HepG2 (cell line): ENCODE results near the gene HOXB2. TPM values are rescaled to one million over a fixed set of nuclear protein-coding genes. Genes with fewer than 3 reads are reported as not detected.

Experiments
- CTCF ChIP-seq: sonication (generic); formaldehyde crosslinking; IDR thresholded peaks from 2 replicates; pipeline ENCODE4 v1.5.0; 2020; ENCODE audit warnings: mild to moderate bottlenecking, missing genetic modification reagents, moderate library complexity
- FOXO1 ChIP-seq: sonication (generic); formaldehyde crosslinking; IDR thresholded peaks from 2 replicates; pipeline ENCODE4 v1.4.0; 2020; ENCODE audit warnings: missing genetic modification reagents
- MBD4 ChIP-seq: IDR thresholded peaks from 2 replicates; pipeline ENCODE4 v1.6.1; 2012; ENCODE audit warnings: low read length, inconsistent platforms, borderline replicate concordance
- MYPOP ChIP-seq: sonication (generic); formaldehyde crosslinking; IDR thresholded peaks from 2 replicates; pipeline ENCODE4 v1.8.1; 2023; ENCODE audit warnings: mild to moderate bottlenecking, moderate library complexity, missing genetic modification reagents
- NFYC ChIP-seq: IDR thresholded peaks from 2 replicates; pipeline ENCODE4 v1.6.1; 2016; ENCODE audit warnings: missing genetic modification reagents, missing compliant biosample characterization
- RAD21 ChIP-seq: fragments of 450-650 bp; formaldehyde crosslinking; IDR thresholded peaks from 2 replicates; pipeline ENCODE4 v1.5.0; 2020; ENCODE audit warnings: mild to moderate bottlenecking
- RFX1 ChIP-seq: fragments of 450-650 bp; IDR thresholded peaks from 2 replicates; pipeline ENCODE4 v1.6.1; 2017
- SP1 ChIP-seq, 2 experiments: fragments of 450-650 bp in 1 of 2; sonication (generic) in 1 of 2; formaldehyde crosslinking in 1 of 2; IDR thresholded peaks; 2 replicates each; pipeline versions ENCODE4 v1.4.0 to v1.6.1; 2016 to 2020; ENCODE audit warnings: missing genetic modification reagents in 1 of 2
- TBL1XR1 ChIP-seq: fragments of 150-350 bp; IDR thresholded peaks from 2 replicates; pipeline ENCODE4 v1.6.1; 2014; ENCODE audit warnings: borderline replicate concordance, low read length; ENCODE audit not compliant: partially characterized antibody
- TFDP2 ChIP-seq: sonication (generic); formaldehyde crosslinking; IDR thresholded peaks from 2 replicates; pipeline ENCODE4 v1.4.0; 2020; ENCODE audit warnings: missing genetic modification reagents
- U2AF1 ChIP-seq: fragments of 200-400 bp; formaldehyde crosslinking; optimal IDR thresholded peaks from 2 replicates; pipeline ENCODE3; 2017; ENCODE audit warnings: mild to moderate bottlenecking, low read depth, low read length
- YY1 ChIP-seq: IDR thresholded peaks from 2 replicates; pipeline ENCODE4 v1.6.1; 2011; ENCODE audit warnings: low read length, low read depth, moderate library complexity, mild to moderate bottlenecking; ENCODE audit not compliant: insufficient read depth, insufficient replicate concordance
- ZBTB33 ChIP-seq: sonication (generic); formaldehyde crosslinking; IDR thresholded peaks from 2 replicates; pipeline ENCODE4 v1.4.0; 2020; ENCODE audit warnings: missing genetic modification reagents
- ZBTB7A ChIP-seq: sonication (generic); formaldehyde crosslinking; IDR thresholded peaks from 2 replicates; pipeline ENCODE4 v1.8.0; 2022; ENCODE audit warnings: mild to moderate bottlenecking, missing genetic modification reagents
- ZNF121 ChIP-seq: sonication (generic); formaldehyde crosslinking; IDR thresholded peaks from 2 replicates; pipeline ENCODE4 v1.5.0; 2020; ENCODE audit warnings: mild to moderate bottlenecking, missing genetic modification reagents
- ZNF720 ChIP-seq: sonication (generic); formaldehyde crosslinking; IDR thresholded peaks from 2 replicates; pipeline ENCODE4 v1.4.0; 2020; ENCODE audit warnings: missing genetic modification reagents
- ZNF740 ChIP-seq: sonication (generic); formaldehyde crosslinking; IDR thresholded peaks from 2 replicates; pipeline ENCODE4 v1.4.0; 2020; ENCODE audit warnings: missing genetic modification reagents
- ZNF879 ChIP-seq: sonication (generic); formaldehyde crosslinking; IDR thresholded peaks from 2 replicates; pipeline ENCODE4 v1.8.1; 2023; ENCODE audit warnings: missing genetic modification reagents
- polyA plus RNA-seq, 8 experiments: library from polyadenylated mRNA; depleted of rRNA in 3 of 8; stranded (reverse) in 7 of 8; unstranded in 1 of 8; fragments of >200 nt; fragmentation: Illumina TruSeq in 4 of 8; extraction: Trizol in 4 of 8; gene quantifications; 2 replicates each; pipeline versions ENCODE4 v1.2.1 to v1.2.3, GENCODE V29; 2011 to 2016; ENCODE audit warnings: low read depth in 4 of 8, missing spikeins in 1 of 8, mixed read lengths in 1 of 8; ENCODE audit not compliant: insufficient read depth in 1 of 8
- total RNA-seq, 5 experiments: library from RNA; depleted of rRNA; stranded (reverse); fragments of >200 nt; fragmentation: Illumina TruSeq; extraction: Trizol; gene quantifications; 2 replicates each; pipeline ENCODE4 v1.2.3, GENCODE V29; 2016; ENCODE audit warnings: low read depth in 1 of 5
- TF ChIP-seq, protein P1 (sequence below): sonication (generic); formaldehyde crosslinking; IDR thresholded peaks from 2 replicates; pipeline ENCODE4 v1.8.1; 2022; ENCODE audit warnings: mild to moderate bottlenecking, missing genetic modification reagents
- TF ChIP-seq, protein P2 (sequence below): sonication (generic); formaldehyde crosslinking; IDR thresholded peaks from 2 replicates; pipeline ENCODE4 v1.8.0; 2022; ENCODE audit warnings: missing genetic modification reagents, mild to moderate bottlenecking, moderate library complexity, borderline replicate concordance

Gene HOXB2
- total and polyA plus RNA-seq, 2 of the 13 experiments (the other 11 are each of a cell fraction or from before 2014, with no cell fraction given), result not detected

DNA sequence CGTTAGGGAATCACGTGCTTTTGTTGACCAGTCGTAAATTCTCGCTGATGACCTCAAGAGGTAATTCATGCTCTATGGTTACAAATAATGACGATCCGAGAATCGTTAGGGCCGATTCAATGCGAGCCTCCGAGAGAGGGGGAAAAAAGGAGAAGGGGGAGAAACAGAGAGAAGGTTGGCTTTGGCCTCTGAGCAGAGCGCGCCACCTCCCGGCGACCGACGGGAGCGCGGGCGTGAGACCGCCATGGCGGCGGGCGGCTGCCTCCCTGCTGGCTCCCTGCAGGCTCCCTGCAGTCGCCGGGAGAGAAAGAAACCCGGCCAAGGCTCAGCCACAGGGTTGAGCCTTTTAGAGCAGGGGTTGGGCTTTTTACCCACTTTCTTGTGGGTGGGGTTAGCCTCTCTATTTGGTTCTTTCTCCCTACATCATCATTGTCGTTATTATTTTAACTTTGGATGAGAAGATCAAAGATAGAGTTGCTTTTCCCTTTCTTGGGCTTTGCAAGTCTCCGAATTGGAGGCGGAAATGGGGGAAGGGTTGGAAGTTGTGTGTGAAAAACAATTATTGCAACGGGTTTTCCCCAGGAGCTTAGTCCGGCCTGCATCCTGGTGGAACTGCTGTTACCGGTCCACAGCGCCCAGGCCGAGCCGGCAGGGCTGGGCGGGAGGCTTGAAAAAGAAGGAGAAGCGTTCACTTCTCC is 49.1 kb upstream of the HOXB2 start (continued):
- TF ChIP-seq, protein P1, sequence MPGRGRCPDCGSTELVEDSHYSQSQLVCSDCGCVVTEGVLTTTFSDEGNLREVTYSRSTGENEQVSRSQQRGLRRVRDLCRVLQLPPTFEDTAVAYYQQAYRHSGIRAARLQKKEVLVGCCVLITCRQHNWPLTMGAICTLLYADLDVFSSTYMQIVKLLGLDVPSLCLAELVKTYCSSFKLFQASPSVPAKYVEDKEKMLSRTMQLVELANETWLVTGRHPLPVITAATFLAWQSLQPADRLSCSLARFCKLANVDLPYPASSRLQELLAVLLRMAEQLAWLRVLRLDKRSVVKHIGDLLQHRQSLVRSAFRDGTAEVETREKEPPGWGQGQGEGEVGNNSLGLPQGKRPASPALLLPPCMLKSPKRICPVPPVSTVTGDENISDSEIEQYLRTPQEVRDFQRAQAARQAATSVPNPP (CRISPR knock-in tag), result no peak
- TF ChIP-seq MBD4, result no peak
- TF ChIP-seq CTCF (CRISPR knock-in tag), result peak; percentile 92
- peak; percentile 91 for TF ChIP-seq YY1
- no peak for TF ChIP-seq TBL1XR1
- TF ChIP-seq FOXO1 (CRISPR knock-in tag), result peak; percentile 42; the same call in 1 of the 2 replicates
- peak; percentile 82 for TF ChIP-seq RAD21
- TF ChIP-seq U2AF1, result no peak
- no peak for TF ChIP-seq NFYC
- TF ChIP-seq RFX1, result no peak
- no peak for TF ChIP-seq ZNF879 (CRISPR knock-in tag)
- peak; percentile 81 for TF ChIP-seq ZNF740 (CRISPR knock-in tag)
- TF ChIP-seq, protein P2, sequence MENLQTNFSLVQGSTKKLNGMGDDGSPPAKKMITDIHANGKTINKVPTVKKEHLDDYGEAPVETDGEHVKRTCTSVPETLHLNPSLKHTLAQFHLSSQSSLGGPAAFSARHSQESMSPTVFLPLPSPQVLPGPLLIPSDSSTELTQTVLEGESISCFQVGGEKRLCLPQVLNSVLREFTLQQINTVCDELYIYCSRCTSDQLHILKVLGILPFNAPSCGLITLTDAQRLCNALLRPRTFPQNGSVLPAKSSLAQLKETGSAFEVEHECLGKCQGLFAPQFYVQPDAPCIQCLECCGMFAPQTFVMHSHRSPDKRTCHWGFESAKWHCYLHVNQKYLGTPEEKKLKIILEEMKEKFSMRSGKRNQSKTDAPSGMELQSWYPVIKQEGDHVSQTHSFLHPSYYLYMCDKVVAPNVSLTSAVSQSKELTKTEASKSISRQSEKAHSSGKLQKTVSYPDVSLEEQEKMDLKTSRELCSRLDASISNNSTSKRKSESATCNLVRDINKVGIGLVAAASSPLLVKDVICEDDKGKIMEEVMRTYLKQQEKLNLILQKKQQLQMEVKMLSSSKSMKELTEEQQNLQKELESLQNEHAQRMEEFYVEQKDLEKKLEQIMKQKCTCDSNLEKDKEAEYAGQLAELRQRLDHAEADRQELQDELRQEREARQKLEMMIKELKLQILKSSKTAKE (CRISPR knock-in tag), result no peak
- TF ChIP-seq ZNF121, result no peak
- TF ChIP-seq SP1 (IDR thresholded peaks at IDR 0.05), result no peak
- TF ChIP-seq SP1 (CRISPR knock-in tag; IDR thresholded peaks at IDR 0.05), result 0 out of 2 replicates have a peak, but pooled peaks have one; percentile 24
- TF ChIP-seq TFDP2 (CRISPR knock-in tag), result 0 out of 2 replicates have a peak, but pooled peaks have one; percentile 33
- no peak for TF ChIP-seq ZNF720
- no peak for TF ChIP-seq ZBTB7A (CRISPR knock-in tag)
- TF ChIP-seq MYPOP (CRISPR knock-in tag), result no peak
- TF ChIP-seq ZBTB33 (CRISPR knock-in tag), result 0 out of 2 replicates have a peak, but pooled peaks have one; percentile 36
